ENCODE data around the gene TBC1D2. TPM values are rescaled to one million over a fixed set of nuclear protein-coding genes. Genes with fewer than 3 reads are reported as not detected.
A peak's percentile ranks its signal among the peaks of the same experiment; 100 is the strongest.
"Not testable (repeated sequence)": the region's sequence is repeated elsewhere in the genome, so short reads cannot be mapped to it uniquely, and the experiment has no call there.

The TBC1D2 gene
- total RNA-seq, 2 experiments from 2014 or later, result 2.7 to 5.0 TPM

DNA sequence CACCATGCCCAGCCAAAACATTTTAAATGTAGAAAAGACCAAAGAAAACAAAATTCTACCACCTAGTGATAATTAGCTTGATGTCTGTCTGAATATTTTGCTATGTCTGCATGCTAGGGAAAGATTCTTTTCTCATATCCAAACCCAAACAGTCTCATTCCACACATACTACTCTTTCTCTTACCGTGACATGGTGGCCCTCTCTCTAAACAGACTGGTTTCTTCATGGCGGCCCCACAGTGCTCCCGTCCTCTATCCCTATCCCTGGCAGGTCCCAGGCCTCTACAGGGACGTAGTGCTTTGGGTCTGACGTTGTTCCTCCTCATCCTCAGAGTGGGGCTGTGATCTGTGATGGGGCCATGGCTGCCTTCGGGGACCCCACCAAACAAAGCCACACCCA is 71.1 kb downstream of the TBC1D2 start:
- no peaks in the 10 kb centered on the region for H3K9me3 Mint-ChIP-seq (ENCODE audit: low read depth)
- DNase-seq (no peak), ATAC-seq (no peak)
- no peaks in the 10 kb centered on the region for H3K27me3 Mint-ChIP-seq
- H3K4me1 Mint-ChIP-seq, result peaks cover 10% of the 10 kb centered on the region
- H3K27ac Mint-ChIP-seq, result no peak overlapping the region
- CTCF ChIA-PET, result interaction anchor here (1.1 to 1.3 kb wide), 2 partner anchors 14 to 21 kb away, joined by 3 to 4 read pairs; no protein-coding TSS in a partner anchor
- H3K36me3 Mint-ChIP-seq, result no peaks in the 10 kb centered on the region
- H3K4me3 Mint-ChIP-seq, result no peak overlapping the region

DNA sequence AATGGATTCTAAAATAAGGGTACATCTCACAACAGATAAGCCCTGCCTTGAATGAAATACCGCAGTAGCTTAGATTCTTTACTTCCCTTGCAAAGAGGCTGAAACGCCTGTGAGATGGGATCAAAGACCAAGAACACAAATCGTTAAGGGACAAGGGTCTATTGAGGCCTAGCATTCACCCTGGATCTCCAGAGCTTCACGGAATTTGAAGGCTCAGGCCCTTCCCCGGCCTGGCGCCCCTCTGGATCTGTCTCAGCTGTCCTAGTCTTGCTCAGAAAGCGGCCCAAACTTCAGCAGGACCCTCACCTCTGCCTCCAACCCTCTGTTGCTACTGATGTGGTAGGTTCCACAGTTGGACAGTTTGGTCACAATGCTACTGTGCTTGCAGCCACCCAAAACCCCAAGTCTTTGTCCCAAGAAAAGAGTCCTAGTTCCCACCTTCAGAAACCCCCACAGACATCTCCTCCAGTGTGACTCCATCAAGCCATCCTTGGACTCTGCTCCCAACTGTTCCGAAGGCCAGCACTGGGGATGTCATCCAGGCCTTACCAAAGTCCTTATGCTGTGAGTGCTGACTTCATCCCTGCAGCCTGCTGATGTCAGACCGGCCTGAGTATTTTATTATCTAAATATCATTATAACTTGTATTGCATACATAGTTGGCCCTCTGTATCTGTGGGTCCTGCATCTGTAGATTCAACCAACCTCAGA is 72.4 kb downstream of the TBC1D2 start:
- no peaks in the 10 kb centered on the region for H3K36me3 Mint-ChIP-seq
- H3K27me3 Mint-ChIP-seq, result no peaks in the 10 kb centered on the region
- no peak overlapping the region for H3K4me3 Mint-ChIP-seq
- no peak overlapping the region for H3K27ac Mint-ChIP-seq
- DNase-seq, result no peak
- H3K4me1 Mint-ChIP-seq, result peaks cover 9% of the 10 kb centered on the region
- no peak for ATAC-seq
- no peaks in the 10 kb centered on the region for H3K9me3 Mint-ChIP-seq (ENCODE audit: low read depth)
- CTCF ChIA-PET, result no interaction called here

DNA sequence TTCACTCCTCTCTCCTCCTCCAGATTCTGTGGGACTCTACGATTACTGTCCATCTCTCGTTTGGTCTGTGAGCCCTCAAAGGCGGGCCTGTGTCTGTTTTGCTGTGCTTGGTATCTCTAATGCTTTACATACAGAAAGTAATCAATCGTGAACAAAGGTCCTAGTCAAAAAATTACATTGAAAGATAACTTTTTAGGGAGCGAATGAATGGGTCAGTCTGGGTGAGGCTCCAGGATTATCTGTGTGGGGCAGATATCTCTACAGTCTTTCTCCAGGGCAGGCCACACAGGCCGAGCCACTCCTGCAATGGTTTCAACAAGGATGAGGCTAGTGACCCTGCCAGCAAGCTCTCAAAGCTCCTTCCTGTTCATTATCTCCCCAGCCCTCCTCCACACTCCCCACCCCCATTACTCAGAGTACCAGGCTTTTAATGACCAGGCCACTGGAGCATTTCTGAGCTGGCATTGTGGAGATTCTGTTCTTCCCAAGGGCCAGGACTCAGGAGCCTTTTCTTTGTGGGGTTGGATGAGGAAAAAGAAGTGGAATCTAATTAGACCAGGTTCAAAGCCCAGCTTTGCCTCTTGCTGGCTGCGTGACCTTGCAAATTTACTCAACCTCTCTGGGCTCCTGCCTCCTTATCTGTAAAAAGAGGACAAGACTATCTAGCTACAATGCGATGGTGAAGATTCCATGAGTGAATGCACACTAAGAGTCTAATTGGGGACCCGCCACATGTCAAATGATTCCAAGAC is 73.2 kb downstream of the TBC1D2 start:
- Mint-ChIP-seq H3K4me1 (peaks cover 9% of the 10 kb centered on the region), H3K36me3 (no peaks in the 10 kb centered on the region), H3K9me3 (ENCODE audit: low read depth) (no peaks in the 10 kb centered on the region), H3K27me3 (no peaks in the 10 kb centered on the region), H3K27ac (no peak overlapping the region), H3K4me3 (no peak overlapping the region)
- CTCF ChIA-PET, result no interaction called here
- ATAC-seq (no peak), DNase-seq (no peak)

DNA sequence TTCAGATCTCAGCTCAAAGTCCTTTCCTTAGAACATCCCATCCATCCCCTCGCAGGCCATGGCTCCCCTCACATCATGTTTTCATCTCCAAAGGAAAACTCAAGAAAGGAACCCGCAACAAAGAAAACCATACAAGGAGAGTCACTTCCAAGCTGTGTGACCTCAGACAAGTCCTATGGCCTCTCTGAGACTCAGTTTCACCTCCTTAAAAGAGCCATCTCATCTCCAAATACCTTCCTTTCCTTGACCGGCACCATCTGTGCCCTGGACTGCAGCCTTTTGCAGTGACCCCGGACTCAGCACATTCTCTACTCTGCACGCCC is 73.7 kb downstream of the TBC1D2 start:
- ATAC-seq, result no peak
- peaks cover 9% of the 10 kb centered on the region for H3K4me1 Mint-ChIP-seq

GRCh38 chr9:98180996-98181395 is 74.5 kb downstream of the TBC1D2 start:
- ATAC-seq (no peak), DNase-seq (no peak)
- peaks cover 9% of the 10 kb centered on the region for H3K4me1 Mint-ChIP-seq
- no peaks in the 10 kb centered on the region for H3K36me3 Mint-ChIP-seq
- no peak overlapping the region for H3K27ac Mint-ChIP-seq
- CTCF ChIA-PET, result interaction anchor here (0.8 kb wide), 1 partner anchor 10 kb away, joined by 3 read pairs; no protein-coding TSS in a partner anchor
- H3K27me3 Mint-ChIP-seq, result no peaks in the 10 kb centered on the region
- H3K4me3 Mint-ChIP-seq, result no peak overlapping the region
- H3K9me3 Mint-ChIP-seq (ENCODE audit: low read depth), result no peaks in the 10 kb centered on the region

More for the DNA sequence above, 73.7 kb downstream of the TBC1D2 start:
- Mint-ChIP-seq H3K27ac (peak overlapping the region; percentile 19), H3K27me3 (no peaks in the 10 kb centered on the region), H3K36me3 (no peaks in the 10 kb centered on the region), H3K4me3 (no peak overlapping the region), H3K9me3 (ENCODE audit: low read depth) (no peaks in the 10 kb centered on the region)
- no peak for DNase-seq
- CTCF ChIA-PET, result no interaction called here

DNA sequence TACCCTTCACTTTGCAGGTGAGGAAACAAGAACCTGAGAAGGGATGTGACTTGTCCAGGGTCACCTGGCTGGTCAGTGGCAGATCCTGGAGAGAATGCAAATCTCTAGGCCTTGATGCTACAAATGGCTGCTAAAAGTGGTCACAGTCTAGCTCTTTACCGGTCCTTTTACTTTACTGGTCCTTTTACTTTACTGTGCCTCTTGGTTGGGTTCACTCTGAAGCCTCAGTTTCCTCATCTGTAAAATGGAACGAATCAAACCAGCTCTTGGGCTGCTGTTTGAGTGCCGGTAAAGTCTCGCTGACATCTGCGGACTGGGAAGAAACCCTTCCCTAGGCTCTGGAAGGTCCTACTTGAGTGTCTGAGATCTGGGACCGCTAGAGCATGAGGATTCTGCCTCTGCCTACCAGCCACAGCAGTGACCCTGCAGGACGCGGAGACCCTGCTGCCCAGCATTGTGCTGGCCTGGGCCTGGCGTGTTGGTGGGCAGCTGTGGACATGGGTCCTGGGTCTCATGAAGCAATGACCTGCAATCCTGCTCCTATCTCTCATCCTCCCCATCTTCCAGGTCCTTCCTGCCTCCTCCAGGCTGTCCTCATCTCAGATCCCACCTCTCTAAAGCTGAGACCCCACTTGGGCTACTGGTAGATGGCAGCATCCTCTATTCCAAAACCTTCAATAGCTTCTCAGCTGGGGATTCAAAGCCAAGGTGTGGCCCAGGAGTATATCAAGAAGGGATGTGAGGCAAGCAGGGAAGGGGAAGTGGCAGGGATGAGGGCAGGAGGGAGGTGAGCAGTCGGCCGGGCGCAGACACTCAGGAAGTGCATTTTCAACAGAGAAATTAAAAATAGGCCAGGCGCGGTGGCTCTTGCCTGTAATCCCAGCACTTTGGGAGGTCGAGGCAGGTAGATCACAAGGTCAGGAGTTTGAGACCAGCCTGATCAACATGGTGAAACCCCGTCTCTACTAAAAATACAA is 76.3 kb downstream of the TBC1D2 start:
- CTCF ChIA-PET, result interaction anchor here (1.0 kb wide), 1 partner anchor 81 kb away, joined by 3 read pairs; no protein-coding TSS in a partner anchor
- peaks cover 9% of the 10 kb centered on the region for H3K4me1 Mint-ChIP-seq
- no peaks in the 10 kb centered on the region for H3K27me3 Mint-ChIP-seq
- ATAC-seq (no peak), DNase-seq (no peak)
- no peak overlapping the region for H3K4me3 Mint-ChIP-seq
- no peak overlapping the region for H3K27ac Mint-ChIP-seq
- H3K36me3 Mint-ChIP-seq, result no peaks in the 10 kb centered on the region
- no peaks in the 10 kb centered on the region for H3K9me3 Mint-ChIP-seq (ENCODE audit: low read depth)

GRCh38 chr9:98176391-98177259 is 78.8 kb downstream of the TBC1D2 start:
- H3K4me3 Mint-ChIP-seq, result no peak overlapping the region
- H3K27ac Mint-ChIP-seq, result no peak overlapping the region
- ATAC-seq (no peak), DNase-seq (no peak)
- no peaks in the 10 kb centered on the region for H3K9me3 Mint-ChIP-seq (ENCODE audit: low read depth)
- CTCF ChIA-PET, result no interaction called here
- H3K36me3 Mint-ChIP-seq, result no peaks in the 10 kb centered on the region
- H3K27me3 Mint-ChIP-seq, result no peaks in the 10 kb centered on the region
- H3K4me1 Mint-ChIP-seq, result peaks cover 7% of the 10 kb centered on the region

DNA sequence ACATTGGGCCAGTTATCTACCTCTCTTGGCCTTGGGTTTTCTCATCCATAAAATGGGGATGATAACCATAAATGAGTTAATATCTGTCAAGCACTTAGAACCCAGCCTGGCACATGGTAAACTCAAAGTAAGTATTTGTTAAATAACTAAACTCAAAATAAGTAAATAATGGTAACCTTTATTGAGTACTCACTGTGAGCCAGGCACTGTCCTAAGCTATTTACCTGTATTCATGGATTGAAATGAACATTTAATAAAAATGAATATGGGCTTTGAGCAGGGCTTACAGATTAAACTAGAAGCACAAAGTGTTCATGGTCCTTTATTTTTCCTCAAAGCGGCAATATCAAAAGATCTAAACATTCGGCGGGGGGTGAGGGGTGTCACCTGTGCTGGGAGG is 79.7 kb downstream of the TBC1D2 start:
- no peaks in the 10 kb centered on the region for H3K27me3 Mint-ChIP-seq
- H3K4me1 Mint-ChIP-seq, result peaks cover 7% of the 10 kb centered on the region
- ATAC-seq (no peak), DNase-seq (no peak)
- H3K4me3 Mint-ChIP-seq, result no peak overlapping the region
- H3K36me3 Mint-ChIP-seq, result no peaks in the 10 kb centered on the region
- no peak overlapping the region for H3K27ac Mint-ChIP-seq
- CTCF ChIA-PET, result no interaction called here
- no peaks in the 10 kb centered on the region for H3K9me3 Mint-ChIP-seq (ENCODE audit: low read depth)

DNA sequence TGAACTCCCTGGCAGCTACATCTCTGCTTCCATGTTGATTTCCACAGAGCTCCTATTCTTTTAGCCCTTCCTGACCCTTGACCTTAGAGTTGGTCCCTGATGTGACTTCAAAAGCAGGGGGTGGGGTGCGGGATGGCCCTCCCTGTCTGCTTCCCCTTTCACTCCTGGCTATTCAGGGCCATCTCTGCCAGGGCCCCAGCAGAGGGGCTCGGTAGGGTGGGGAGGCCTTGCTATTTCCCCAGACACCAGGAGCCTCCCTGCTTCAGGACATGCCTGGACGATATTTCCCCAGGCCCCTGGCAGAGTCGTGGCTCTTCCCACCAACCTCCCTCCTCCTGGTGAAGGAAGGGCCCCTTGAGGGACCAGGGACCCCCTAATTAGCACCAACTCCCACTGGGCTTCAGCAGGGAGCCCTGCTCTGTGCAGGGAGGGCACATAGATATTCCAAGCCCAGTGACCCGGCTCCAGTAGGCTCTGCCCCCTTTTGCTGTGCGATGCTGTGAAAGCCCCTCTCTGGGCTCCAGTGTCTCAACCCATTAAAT is 80.3 kb downstream of the TBC1D2 start:
- Mint-ChIP-seq H3K27ac (no peak overlapping the region), H3K36me3 (no peaks in the 10 kb centered on the region), H3K4me3 (no peak overlapping the region), H3K9me3 (ENCODE audit: low read depth) (no peaks in the 10 kb centered on the region), H3K4me1 (peaks cover 9% of the 10 kb centered on the region), H3K27me3 (no peaks in the 10 kb centered on the region)
- DNase-seq (no peak), ATAC-seq (no peak)
- CTCF ChIA-PET, result no interaction called here

GRCh38 chr9:98174502-98174918 is 80.9 kb downstream of the TBC1D2 start:
- ATAC-seq; H3K9me3 Mint-ChIP-seq (ENCODE audit: low read depth); DNase-seq; H3K36me3 Mint-ChIP-seq; H3K4me3 Mint-ChIP-seq; CTCF ChIA-PET; H3K27me3 Mint-ChIP-seq; H3K27ac Mint-ChIP-seq: not testable (repeated sequence)
- H3K4me1 Mint-ChIP-seq, result peaks cover 12% of the 10 kb centered on the region

DNA sequence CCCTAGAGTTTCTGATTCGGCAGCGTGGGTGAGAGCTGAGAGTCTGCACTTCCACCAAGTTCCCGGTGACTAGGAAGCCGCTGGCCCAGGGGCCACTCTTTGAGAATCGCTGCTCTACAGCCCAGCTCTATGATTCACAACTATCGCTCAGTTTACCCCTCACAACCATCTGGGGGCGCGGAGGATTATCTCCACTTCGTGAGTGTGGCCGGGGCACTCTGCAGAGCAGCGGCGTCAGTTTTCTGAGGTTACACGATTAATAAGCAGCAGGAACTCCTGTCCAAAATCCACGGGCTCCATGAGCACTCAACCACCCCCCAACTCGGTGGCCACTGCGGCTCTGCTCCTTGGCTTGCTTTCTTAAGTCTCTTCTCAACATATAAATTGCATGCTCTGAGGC is 82.3 kb downstream of the TBC1D2 start:
- no peaks in the 10 kb centered on the region for H3K27me3 Mint-ChIP-seq
- no peak overlapping the region for H3K27ac Mint-ChIP-seq
- DNase-seq (no peak), ATAC-seq (no peak)
- no peaks in the 10 kb centered on the region for H3K36me3 Mint-ChIP-seq
- CTCF ChIA-PET, result no interaction called here
- no peaks in the 10 kb centered on the region for H3K9me3 Mint-ChIP-seq (ENCODE audit: low read depth)
- H3K4me3 Mint-ChIP-seq, result no peak overlapping the region
- H3K4me1 Mint-ChIP-seq, result peaks cover 22% of the 10 kb centered on the region

- DNase-seq (no peak), ATAC-seq (no peak)
- no peaks in the 10 kb centered on the region for H3K27me3 Mint-ChIP-seq
- H3K4me3 Mint-ChIP-seq, result no peak overlapping the region
- no peaks in the 10 kb centered on the region for H3K9me3 Mint-ChIP-seq (ENCODE audit: low read depth)
- H3K4me1 Mint-ChIP-seq, result peaks cover 27% of the 10 kb centered on the region
- no peaks in the 10 kb centered on the region for H3K36me3 Mint-ChIP-seq
- CTCF ChIA-PET, result no interaction called here
- no peak overlapping the region for H3K27ac Mint-ChIP-seq
Observed at GRCh38 chr9:98172604-98173003, 82.8 kb downstream of the TBC1D2 start.

Data from activated CD8-positive, alpha-beta memory T cell treated with anti-CD3 and anti-CD28 coated beads, Interleukin-2, amount 10 ng/mL, durations not matched to agents 7 days and 5 days (primary cell).